SK-N-SH treated with all-trans-retinoic acid at 6 μM for 48 hours (cell line): ENCODE measurements around the gene STK32B.

ENCODE experiments used
- ATAC-seq: fragments of 200-7000 bp; cut with Tn5 transposase; 3 replicates; pipeline ENCODE4 v1.9.1; 2020; ENCODE audit warnings: mild to moderate bottlenecking, moderate library complexity
- BACH2 ChIP-seq: fragments of 250-450 bp; sonication (Bioruptor Pico); IDR thresholded peaks from 2 replicates; pipeline ENCODE4 v1.9.0; 2021; ENCODE audit warnings: mild to moderate bottlenecking, borderline replicate concordance
- CSDC2 ChIP-seq: fragments of 250-450 bp; sonication (Bioruptor Pico); IDR thresholded peaks from 2 replicates; pipeline ENCODE4 v1.5.0; 2020; ENCODE audit warnings: mild to moderate bottlenecking, moderate library complexity
- ESRRG ChIP-seq: fragments of 250-450 bp; sonication (Bioruptor Pico); IDR thresholded peaks from 2 replicates; pipeline ENCODE4 v1.6.1; 2021; ENCODE audit warnings: mild to moderate bottlenecking
- GLIS3 ChIP-seq: fragments of 250-450 bp; sonication (Bioruptor Pico); IDR thresholded peaks from 2 replicates; pipeline ENCODE4 v1.5.0; 2020; ENCODE audit warnings: mild to moderate bottlenecking, moderate library complexity
- ISL1 ChIP-seq: fragments of 250-450 bp; sonication (Bioruptor Pico); IDR thresholded peaks from 2 replicates; pipeline ENCODE4 v2.1.2; 2022; ENCODE audit warnings: mild to moderate bottlenecking, moderate library complexity
- OSR1 ChIP-seq: fragments of 250-450 bp; sonication (Bioruptor Pico); IDR thresholded peaks from 2 replicates; pipeline ENCODE4 v1.8.0; 2022; ENCODE audit warnings: moderate library complexity, mild to moderate bottlenecking, inconsistent platforms
- PPARA ChIP-seq: fragments of 250-450 bp; sonication (Bioruptor Pico); IDR thresholded peaks from 2 replicates; pipeline ENCODE4 v1.5.0; 2020; ENCODE audit warnings: mild to moderate bottlenecking, borderline replicate concordance
- RARB ChIP-seq: fragments of 250-450 bp; sonication (Bioruptor Pico); IDR thresholded peaks from 2 replicates; pipeline ENCODE4 v1.8.0; 2021; ENCODE audit warnings: mild to moderate bottlenecking, moderate library complexity
- SNAI2 ChIP-seq: fragments of 250-450 bp; sonication (Bioruptor Pico); IDR thresholded peaks from 2 replicates; pipeline ENCODE4 v1.5.0; 2020; ENCODE audit warnings: mild to moderate bottlenecking, moderate library complexity
- TCF4 ChIP-seq: fragments of 250-450 bp; sonication (Bioruptor Pico); IDR thresholded peaks from 2 replicates; pipeline ENCODE4 v1.8.0; 2021; ENCODE audit warnings: mild to moderate bottlenecking, moderate library complexity, borderline replicate concordance
- TOX ChIP-seq: fragments of 250-450 bp; sonication (Bioruptor Pico); IDR thresholded peaks from 2 replicates; pipeline ENCODE4 v1.8.0; 2021; ENCODE audit warnings: mild to moderate bottlenecking, moderate library complexity, borderline replicate concordance
- TSHZ2 ChIP-seq: fragments of 250-450 bp; sonication (Bioruptor Pico); IDR thresholded peaks from 2 replicates; pipeline ENCODE4 v1.5.0; 2020; ENCODE audit warnings: mild to moderate bottlenecking, moderate library complexity
- ZC3H10 ChIP-seq: fragments of 250-450 bp; sonication (Bioruptor Pico); IDR thresholded peaks from 2 replicates; pipeline ENCODE4 v1.5.1; 2021; ENCODE audit warnings: mild to moderate bottlenecking, moderate library complexity
- ZFP3 ChIP-seq: fragments of 250-450 bp; sonication (Bioruptor Pico); IDR thresholded peaks from 2 replicates; pipeline ENCODE4 v1.5.0; 2020; ENCODE audit warnings: mild to moderate bottlenecking, moderate library complexity
- ZNF565 ChIP-seq: fragments of 450-650 bp; formaldehyde crosslinking; conservative IDR thresholded peaks from 2 replicates; pipeline ENCODE4 v1.5.0; 2020; ENCODE audit warnings: low read depth, mild to moderate bottlenecking, moderate library complexity
- ZNF70 ChIP-seq: fragments of 450-650 bp; formaldehyde crosslinking; IDR thresholded peaks from 2 replicates; pipeline ENCODE4 v1.5.0; 2020; ENCODE audit warnings: mild to moderate bottlenecking, moderate library complexity
- ZNF8 ChIP-seq: fragments of 450-650 bp; formaldehyde crosslinking; IDR thresholded peaks from 2 replicates; pipeline ENCODE4 v1.5.0; 2020; ENCODE audit warnings: mild to moderate bottlenecking, moderate library complexity
- TF ChIP-seq, protein P1 (sequence below): fragments of 250-450 bp; sonication (Bioruptor Pico); IDR thresholded peaks from 2 replicates; pipeline ENCODE4 v1.8.0; 2021; ENCODE audit warnings: low read depth, mild to moderate bottlenecking, moderate library complexity, borderline replicate concordance
- TF ChIP-seq, protein P2 (sequence below): fragments of 250-450 bp; sonication (Bioruptor Pico); IDR thresholded peaks from 2 replicates; pipeline ENCODE4 v1.8.0; 2020; ENCODE audit warnings: mild to moderate bottlenecking, moderate library complexity, borderline replicate concordance
- TF ChIP-seq, protein P3 (sequence below): fragments of 250-450 bp; sonication (Bioruptor Pico); IDR thresholded peaks from 2 replicates; pipeline ENCODE4 v1.5.1; 2020; ENCODE audit warnings: low read depth, mild to moderate bottlenecking, moderate library complexity

The STK32B gene

GRCh38 chr4:5014007-5014682, 37.1 kb upstream of the STK32B start:
- no peak for ATAC-seq
- TF ChIP-seq OSR1 (CRISPR knock-in tag) = no peak
- TF ChIP-seq TOX = no peak
- TF ChIP-seq, protein P1, sequence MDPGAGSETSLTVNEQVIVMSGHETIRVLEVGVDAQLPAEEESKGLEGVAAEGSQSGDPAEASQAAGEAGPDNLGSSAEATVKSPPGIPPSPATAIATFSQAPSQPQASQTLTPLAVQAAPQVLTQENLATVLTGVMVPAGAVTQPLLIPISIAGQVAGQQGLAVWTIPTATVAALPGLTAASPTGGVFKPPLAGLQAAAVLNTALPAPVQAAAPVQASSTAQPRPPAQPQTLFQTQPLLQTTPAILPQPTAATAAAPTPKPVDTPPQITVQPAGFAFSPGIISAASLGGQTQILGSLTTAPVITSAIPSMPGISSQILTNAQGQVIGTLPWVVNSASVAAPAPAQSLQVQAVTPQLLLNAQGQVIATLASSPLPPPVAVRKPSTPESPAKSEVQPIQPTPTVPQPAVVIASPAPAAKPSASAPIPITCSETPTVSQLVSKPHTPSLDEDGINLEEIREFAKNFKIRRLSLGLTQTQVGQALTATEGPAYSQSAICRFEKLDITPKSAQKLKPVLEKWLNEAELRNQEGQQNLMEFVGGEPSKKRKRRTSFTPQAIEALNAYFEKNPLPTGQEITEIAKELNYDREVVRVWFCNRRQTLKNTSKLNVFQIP = no peak
- no peak for TF ChIP-seq ZNF70
- no peak for TF ChIP-seq ZFP3 (CRISPR knock-in tag)

DNA sequence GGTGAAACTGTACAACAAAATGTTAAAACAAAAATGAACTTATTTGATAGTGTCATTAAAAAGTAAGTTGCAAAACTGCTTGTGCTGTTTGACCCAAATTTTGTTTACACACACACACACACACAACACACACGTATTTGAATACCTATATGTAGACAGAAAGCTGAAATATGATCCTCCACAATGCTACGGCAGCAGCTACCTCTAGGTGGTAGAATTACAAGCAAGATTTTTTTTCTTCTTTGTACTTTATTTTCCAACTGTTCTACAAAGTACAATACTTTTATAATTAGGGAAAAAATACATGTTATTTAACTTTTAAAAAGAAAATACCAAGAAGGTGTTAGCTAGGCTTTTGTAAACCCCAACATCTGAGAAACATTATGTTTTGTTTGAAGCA, 33.2 kb upstream of the STK32B start:
- no peak for TF ChIP-seq ZC3H10 (CRISPR knock-in tag)
- no peak for TF ChIP-seq ZNF8 (CRISPR knock-in tag)
- no peak for TF ChIP-seq ESRRG (CRISPR knock-in tag)
- TF ChIP-seq TSHZ2 (CRISPR knock-in tag) = no peak
- TF ChIP-seq, protein P1 = no peak
- TF ChIP-seq, protein P2, sequence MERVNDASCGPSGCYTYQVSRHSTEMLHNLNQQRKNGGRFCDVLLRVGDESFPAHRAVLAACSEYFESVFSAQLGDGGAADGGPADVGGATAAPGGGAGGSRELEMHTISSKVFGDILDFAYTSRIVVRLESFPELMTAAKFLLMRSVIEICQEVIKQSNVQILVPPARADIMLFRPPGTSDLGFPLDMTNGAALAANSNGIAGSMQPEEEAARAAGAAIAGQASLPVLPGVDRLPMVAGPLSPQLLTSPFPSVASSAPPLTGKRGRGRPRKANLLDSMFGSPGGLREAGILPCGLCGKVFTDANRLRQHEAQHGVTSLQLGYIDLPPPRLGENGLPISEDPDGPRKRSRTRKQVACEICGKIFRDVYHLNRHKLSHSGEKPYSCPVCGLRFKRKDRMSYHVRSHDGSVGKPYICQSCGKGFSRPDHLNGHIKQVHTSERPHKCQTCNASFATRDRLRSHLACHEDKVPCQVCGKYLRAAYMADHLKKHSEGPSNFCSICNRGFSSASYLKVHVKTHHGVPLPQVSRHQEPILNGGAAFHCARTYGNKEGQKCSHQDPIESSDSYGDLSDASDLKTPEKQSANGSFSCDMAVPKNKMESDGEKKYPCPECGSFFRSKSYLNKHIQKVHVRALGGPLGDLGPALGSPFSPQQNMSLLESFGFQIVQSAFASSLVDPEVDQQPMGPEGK (CRISPR knock-in tag) = no peak
- no peak for TF ChIP-seq PPARA (CRISPR knock-in tag)
- TF ChIP-seq ZFP3 (CRISPR knock-in tag) = no peak
- TF ChIP-seq ZNF70 = no peak
- TF ChIP-seq BACH2 (CRISPR knock-in tag) = no peak
- TF ChIP-seq RARB (CRISPR knock-in tag) = no peak
- TF ChIP-seq CSDC2 = no peak
- TF ChIP-seq, protein P3, sequence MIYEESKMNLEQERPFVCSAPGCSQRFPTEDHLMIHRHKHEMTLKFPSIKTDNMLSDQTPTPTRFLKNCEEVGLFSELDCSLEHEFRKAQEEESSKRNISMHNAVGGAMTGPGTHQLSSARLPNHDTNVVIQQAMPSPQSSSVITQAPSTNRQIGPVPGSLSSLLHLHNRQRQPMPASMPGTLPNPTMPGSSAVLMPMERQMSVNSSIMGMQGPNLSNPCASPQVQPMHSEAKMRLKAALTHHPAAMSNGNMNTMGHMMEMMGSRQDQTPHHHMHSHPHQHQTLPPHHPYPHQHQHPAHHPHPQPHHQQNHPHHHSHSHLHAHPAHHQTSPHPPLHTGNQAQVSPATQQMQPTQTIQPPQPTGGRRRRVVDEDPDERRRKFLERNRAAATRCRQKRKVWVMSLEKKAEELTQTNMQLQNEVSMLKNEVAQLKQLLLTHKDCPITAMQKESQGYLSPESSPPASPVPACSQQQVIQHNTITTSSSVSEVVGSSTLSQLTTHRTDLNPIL (CRISPR knock-in tag) = no peak
- TF ChIP-seq ISL1 (CRISPR knock-in tag) = no peak
- no peak for TF ChIP-seq ZNF565
- TF ChIP-seq TCF4 (CRISPR knock-in tag) = no peak
- no peak for TF ChIP-seq GLIS3 (CRISPR knock-in tag)
- TF ChIP-seq SNAI2 = no peak
- peak; percentile 52 for ATAC-seq

DNA sequence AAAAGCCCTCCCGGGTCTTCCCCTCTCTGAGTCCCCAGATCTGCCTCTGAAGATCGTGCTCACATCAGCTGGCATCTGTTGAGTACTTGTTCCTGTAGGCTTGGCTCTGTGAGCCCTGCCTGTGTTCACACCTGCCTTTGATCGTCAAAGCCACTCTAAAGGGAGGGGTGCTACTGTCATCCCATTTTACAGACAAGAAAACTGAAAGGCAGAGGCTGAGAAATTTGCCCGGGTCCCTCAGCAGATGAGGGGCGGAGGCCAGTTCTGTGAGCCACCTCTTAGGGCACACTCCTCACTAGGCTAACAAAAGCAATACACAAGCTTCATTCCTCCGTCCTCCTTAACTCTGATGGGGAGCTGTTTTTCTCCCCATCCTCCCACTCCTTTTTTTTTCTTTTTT, 32.7 kb upstream of the STK32B start:
- ATAC-seq = peak; percentile 33; the same call in 1 of the 3 replicates
- TF ChIP-seq, protein P3 (CRISPR knock-in tag) = no peak
- TF ChIP-seq TSHZ2 (CRISPR knock-in tag) (no peak), TOX (no peak), ZC3H10 (CRISPR knock-in tag) (no peak), ZNF8 (CRISPR knock-in tag) (no peak), OSR1 (CRISPR knock-in tag) (no peak)
- TF ChIP-seq, protein P2 (CRISPR knock-in tag) = no peak
- TF ChIP-seq, protein P1 = no peak
